ENCODE measurements around the gene IRS1. TPM values are rescaled to one million over a fixed set of nuclear protein-coding genes. Genes with fewer than 3 reads are reported as not detected.
A peak's percentile ranks its signal among the peaks of the same experiment; 100 is the strongest.

Gene IRS1
- total and polyA plus RNA-seq, 8 donors = 3.2 to 12.7 (median 5.5) TPM

GRCh38 chr2:226703514-226703913 is 96.1 kb downstream of the IRS1 start:
- no peak for DNase-seq
- no peaks in the 10 kb centered on the region for H3K27me3 ChIP-seq
- no peaks in the 10 kb centered on the region for H3K9me3 ChIP-seq
- H3K27ac ChIP-seq = no peak overlapping the region
- intact Hi-C loops (cut with DNase I) = no loop called here
- no peaks in the 10 kb centered on the region for H3K4me1 ChIP-seq
- no peak overlapping the region for H3K4me3 ChIP-seq
- H3K36me3 ChIP-seq = no peaks in the 10 kb centered on the region
- 87 to 90% methylated on average over 3 of the region's 3 CpGs for WGBS, 2 donors
- TF ChIP-seq, protein P1, sequence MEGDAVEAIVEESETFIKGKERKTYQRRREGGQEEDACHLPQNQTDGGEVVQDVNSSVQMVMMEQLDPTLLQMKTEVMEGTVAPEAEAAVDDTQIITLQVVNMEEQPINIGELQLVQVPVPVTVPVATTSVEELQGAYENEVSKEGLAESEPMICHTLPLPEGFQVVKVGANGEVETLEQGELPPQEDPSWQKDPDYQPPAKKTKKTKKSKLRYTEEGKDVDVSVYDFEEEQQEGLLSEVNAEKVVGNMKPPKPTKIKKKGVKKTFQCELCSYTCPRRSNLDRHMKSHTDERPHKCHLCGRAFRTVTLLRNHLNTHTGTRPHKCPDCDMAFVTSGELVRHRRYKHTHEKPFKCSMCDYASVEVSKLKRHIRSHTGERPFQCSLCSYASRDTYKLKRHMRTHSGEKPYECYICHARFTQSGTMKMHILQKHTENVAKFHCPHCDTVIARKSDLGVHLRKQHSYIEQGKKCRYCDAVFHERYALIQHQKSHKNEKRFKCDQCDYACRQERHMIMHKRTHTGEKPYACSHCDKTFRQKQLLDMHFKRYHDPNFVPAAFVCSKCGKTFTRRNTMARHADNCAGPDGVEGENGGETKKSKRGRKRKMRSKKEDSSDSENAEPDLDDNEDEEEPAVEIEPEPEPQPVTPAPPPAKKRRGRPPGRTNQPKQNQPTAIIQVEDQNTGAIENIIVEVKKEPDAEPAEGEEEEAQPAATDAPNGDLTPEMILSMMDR (IDR thresholded peaks at IDR 0.05) = no peak
- ATAC-seq = no peak
- FAIRE-seq = no peak

- Histone ChIP-seq H3K4me1 (no peaks in the 10 kb centered on the region), H3K27ac (no peak overlapping the region), H3K27me3 (no peaks in the 10 kb centered on the region), H3K4me3 (no peak overlapping the region), H3K9me3 (no peaks in the 10 kb centered on the region), H3K36me3 (no peaks in the 10 kb centered on the region)
- no peak for DNase-seq
- intact Hi-C loops (cut with DNase I) = no loop called here
- WGBS, 2 donors = 68 to 74% methylated on average over 7 of the region's 7 CpGs
- TF ChIP-seq, protein P1 (IDR thresholded peaks at IDR 0.05) = no peak
- FAIRE-seq = no peak
- no peak for ATAC-seq
Measured at GRCh38 chr2:226702376-226702775, 97.2 kb downstream of the IRS1 start.

DNA sequence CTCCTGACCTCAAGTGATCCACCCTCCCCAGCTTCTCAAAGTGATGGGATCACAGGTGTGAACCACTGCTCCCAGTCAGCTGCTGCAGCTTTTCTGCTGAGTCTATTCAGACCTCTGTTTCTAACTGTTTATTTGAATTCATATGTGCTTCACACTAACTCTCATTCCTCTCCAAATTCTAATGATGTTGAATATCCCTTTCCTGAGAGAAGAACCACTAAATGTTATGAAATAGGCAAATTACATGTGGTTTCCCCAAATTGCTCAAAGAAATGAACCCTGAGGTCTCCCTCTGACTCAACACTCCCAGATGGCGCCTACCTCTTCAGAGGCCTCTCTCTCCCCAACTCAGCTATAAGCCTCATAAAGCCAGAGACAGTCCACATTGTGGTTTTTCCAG is 98.6 kb downstream of the IRS1 start:
- Histone ChIP-seq H3K4me3 (no peak overlapping the region), H3K36me3 (no peaks in the 10 kb centered on the region), H3K9me3 (no peaks in the 10 kb centered on the region), H3K27ac (no peak overlapping the region), H3K27me3 (no peaks in the 10 kb centered on the region), H3K4me1 (no peaks in the 10 kb centered on the region)
- ATAC-seq = peak in 2 of 4 donors; percentile 40 to 62
- intact Hi-C loops (cut with DNase I) = no loop called here
- TF ChIP-seq, protein P1 (IDR thresholded peaks at IDR 0.05) = no peak
- FAIRE-seq = no peak
- DNase-seq = no peak
- 91 to 97% methylated on average over 1 of the region's 1 CpG for WGBS, 2 donors

- no peaks in the 10 kb centered on the region for H3K4me1 ChIP-seq
- FAIRE-seq (no peak), ATAC-seq (peak in 2 of 4 donors; percentile 24 to 30), DNase-seq (peak in 3 of 6 donors; percentile 4 to 30 (median 25))
- intact Hi-C loops (cut with DNase I) = no loop called here
- 82 to 83% methylated on average over 2 of the region's 2 CpGs for WGBS, 2 donors
- H3K36me3 ChIP-seq = no peaks in the 10 kb centered on the region
- no peak overlapping the region for H3K27ac ChIP-seq
- H3K9me3 ChIP-seq = no peaks in the 10 kb centered on the region
- TF ChIP-seq, protein P1 (IDR thresholded peaks at IDR 0.05) = no peak
- H3K27me3 ChIP-seq = no peaks in the 10 kb centered on the region
- no peak overlapping the region for H3K4me3 ChIP-seq
Measured at GRCh38 chr2:226699321-226699720, 100.3 kb downstream of the IRS1 start.

DNA sequence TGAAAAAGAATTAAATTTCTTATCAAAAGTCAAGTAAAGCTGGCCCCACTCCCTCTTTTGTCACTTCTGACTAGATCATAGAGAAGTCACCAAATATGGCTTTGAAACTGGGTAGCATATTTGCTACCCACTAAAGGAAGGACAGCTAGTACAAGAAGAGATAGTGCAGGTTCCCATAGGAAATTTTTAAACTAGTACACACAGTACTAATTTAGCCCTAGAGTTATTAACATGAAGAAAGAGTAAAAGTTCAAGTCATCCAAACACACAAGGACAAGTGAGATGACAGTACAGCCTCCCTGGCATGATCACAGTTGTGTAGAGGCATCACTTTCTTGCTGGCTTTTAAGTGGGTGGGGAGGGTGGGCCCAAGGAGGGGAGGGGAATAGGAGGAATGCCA is 100.9 kb downstream of the IRS1 start:
- DNase-seq = no peak
- TF ChIP-seq, protein P1 (IDR thresholded peaks at IDR 0.05) = no peak
- no peak overlapping the region for H3K27ac ChIP-seq
- intact Hi-C loops (cut with DNase I) = no loop called here
- no peak for ATAC-seq
- no peak for FAIRE-seq
- H3K4me3 ChIP-seq = no peak overlapping the region
- H3K27me3 ChIP-seq = no peaks in the 10 kb centered on the region
- H3K4me1 ChIP-seq = no peaks in the 10 kb centered on the region
- H3K36me3 ChIP-seq = no peaks in the 10 kb centered on the region
- no peaks in the 10 kb centered on the region for H3K9me3 ChIP-seq

All from pancreas (tissue), 10 donors.